NCI-H526 (cell line): Measurements from ENCODE around the gene FAM78A.
"Not testable (repeated sequence)": the region's sequence is repeated elsewhere in the genome, so short reads cannot be mapped to it uniquely, and the experiment has no call there.

Experiments used
- DNase-seq, 2 experiments: peaks; one replicate each; lab custom pipeline; 2025; lab: John Stamatoyannopoulos, UW

Gene FAM78A

DNA sequence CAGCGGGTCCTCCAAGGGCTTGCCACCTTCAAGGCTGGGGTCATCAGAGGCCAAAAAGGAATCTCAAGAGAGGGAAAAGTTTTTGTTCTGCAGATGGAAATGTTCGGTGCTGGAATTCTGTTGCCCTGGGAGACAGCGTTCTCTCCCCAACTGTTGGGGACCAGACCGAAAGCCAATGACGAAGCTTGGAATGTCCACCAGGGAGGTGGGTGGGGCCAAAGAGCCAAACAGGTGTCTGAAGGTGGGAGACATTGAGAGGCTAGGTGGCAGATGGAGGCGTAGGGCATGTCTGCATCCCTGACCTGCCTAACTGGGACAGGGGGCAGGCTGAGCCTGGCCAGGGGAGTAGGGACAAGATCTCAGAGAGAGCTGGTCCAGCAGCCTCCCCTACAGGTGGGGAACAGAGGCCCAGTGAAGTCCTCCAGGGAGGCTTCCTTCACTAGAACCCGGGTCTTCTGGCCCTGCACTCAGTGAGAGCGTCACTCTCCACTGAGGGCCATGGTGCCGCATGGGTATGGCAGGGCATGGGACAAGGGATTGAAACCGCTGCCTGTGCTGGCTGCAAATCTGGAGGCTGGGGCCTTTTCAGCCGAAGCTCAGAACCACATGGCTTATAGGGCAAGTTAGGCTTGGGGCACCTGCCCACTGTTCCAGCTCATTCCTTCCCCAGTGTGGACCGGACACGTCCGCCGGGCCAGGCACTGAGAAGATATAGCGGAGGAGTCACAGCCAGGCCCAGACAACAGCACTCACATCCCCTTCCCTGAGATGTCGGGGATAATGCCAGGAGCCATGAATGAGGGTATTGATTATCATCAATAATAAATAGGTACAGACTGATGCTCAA, 5.0 kb upstream of the FAM78A start:
- DNase-seq, result no peak

DNA sequence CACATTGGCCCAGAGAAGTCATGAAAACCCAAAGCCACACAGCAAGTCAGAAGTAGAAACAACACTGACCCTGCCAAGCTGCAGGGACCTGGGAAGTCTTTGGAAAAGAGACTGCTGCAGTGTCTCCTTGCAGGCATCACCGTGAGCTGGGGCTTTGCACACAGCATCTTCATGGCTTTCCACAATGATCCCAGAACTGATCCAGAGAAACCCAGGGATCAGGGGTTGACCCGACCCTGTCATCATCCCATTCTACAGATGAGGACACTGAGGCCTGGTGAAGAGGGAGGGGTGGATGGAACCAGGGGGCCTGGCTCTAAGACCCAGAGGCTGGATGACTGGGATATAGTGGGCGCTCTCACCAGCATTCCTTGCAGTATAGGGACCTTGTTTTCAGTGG, 4.3 kb upstream of the FAM78A start:
- DNase-seq, result no peak

DNA sequence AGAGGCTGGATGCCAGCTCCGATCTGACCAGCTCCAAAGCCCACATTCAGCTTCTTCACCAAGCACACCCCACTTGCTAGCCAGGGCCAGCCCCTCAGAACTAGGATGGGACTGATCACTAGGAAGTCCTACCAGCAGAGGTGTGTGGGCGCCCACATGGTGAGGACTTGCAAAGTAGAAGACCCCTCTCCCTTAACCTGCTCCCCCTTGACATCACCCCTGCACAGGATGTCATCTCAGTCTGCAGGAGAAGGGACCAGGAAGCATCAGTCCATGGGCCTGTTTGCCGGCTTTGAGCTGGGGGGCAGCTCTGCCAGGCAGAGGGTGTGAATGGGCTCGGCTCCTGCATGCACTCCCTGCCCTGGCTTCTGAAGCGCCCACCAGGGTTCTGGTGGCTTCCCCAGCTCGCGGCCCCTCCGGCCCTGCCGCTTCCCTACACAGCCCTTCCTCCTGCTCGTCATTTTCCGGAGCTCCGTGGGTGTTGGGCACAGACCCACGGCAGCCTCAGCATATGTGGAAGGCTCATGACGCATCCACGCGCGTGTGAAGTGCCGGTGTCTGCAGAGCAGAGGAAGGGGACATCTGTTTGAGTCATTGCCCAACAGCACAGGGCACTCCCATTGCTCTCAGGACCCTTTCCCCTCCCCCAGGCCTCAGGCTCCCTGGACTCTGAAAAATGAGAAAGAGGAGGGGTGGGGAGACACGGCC, 3.7 kb upstream of the FAM78A start:
- no peak for DNase-seq

DNA sequence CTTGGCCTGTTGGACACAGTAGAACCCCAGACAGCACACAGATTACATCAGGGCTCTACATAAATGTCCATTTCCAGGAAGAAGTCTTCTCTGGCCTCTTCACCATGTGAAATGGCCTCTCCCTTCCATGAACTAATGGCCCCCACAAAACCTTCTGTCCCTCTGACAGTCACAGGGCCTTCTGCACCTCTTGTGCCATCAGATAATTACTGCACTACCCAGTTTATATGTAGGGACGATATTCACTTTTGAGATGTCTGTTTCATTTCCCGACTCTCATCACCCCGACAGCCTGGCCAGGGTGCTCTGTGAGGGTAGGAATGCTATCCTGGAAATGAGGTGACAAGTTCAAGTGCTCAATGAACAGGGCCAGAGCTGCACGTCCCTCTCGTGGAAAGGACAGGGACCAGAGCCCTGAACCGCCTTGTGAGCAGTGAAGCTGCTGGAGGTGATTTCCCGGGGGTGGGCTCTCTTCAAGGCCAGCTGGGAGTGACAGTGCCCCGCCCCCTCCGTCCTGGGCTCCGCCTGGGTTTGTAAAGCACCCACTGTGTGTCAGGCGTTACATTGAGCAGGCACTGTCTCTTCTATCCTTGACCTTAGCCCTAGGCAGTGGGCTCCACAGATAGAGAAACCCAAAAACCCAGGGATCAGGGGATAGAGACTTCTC, 3.0 kb upstream of the FAM78A start:
- DNase-seq, result no peak

DNA sequence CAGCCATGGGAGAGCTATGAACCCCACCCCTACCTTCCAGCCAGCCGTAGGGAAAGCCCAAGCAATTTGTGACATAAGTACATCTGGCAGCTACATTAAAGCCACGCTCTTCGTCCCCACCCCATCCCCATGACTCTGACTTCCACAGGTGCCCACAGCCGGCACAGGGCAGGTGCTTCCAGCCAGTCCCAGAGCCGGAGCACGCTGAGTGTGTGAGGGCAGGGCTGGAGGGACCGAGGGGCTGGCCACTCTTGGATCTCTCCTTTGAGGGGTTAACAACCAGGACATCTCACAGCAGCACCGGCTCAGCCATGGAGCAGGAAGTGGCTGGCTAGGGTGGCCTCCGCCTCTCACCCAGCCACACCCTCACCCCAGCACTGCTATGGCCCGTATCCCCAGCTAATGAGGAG, 2.4 kb upstream of the FAM78A start:
- DNase-seq, result no peak

DNA sequence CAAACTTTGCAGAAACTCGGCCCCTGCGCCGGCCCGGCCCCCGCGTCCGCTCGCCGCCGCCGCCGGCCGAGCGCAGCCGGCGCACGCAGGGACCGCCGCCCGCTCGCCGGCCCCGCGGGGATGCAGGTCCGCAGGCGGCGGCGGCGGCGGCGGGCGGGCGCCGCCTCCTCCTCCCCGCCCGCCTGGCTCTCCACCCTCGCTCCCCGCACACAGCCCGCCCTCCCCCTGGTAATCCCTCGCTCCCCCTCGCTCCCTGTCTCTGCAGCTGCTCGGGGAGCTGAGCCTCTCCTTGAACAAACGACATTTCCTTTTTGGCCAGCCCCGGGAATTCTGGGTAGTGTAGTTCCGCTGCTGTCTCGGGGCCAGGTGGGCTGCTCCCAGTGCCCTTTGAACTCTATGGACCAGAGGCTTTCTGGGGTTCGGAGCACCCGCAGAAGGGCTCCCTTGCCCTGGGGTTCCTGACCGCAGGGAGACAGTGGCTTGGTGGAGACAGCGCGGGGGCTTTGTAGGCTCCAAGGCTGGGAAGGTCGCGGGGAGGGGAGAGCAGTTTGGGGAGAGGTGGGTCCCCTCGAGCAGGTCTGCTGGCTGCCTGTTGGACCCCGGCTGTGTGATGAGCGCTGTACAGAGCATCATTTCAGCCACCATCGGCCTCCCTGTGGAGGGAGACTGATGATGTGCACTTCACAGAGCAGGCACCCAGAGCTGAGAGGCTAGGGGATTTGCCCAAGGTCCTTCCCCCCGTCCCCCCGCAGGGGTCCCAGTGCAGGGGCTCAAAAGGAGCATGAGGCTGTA, 1.8 kb upstream of the FAM78A start:
- peak; percentile 32 to 82 for DNase-seq

DNA sequence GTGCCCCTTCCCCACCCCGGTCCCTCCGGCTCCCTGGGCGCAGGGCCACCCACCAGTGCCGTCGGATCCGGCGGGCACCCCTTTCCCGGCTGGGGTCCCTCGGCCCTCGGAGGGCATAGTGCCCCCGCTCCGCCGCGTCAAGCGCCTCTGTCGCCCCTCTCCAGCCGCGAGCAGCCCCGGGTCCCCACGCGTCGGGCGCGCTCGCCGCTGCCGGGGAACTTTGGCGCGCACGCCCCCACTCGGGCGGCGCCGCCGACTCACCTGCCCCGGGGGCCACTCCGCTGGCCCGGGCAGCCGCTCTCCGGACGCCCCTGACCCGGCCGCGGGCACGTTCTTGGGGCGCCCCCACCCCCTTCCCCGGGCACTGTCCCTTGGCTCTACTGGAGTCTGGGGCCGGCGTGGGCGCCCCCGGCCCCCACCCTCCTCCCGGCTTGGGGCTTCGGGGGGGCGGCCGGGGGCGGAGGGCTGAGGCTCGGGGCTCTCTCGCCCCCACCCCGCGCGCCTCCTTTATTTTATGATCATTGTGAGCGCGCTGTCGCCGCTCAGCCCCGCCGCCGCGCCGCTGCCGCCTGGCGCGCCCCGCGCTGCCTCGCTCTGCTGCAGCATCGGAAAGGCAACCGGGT, 1.1 kb upstream of the FAM78A start:
- no peak for DNase-seq

DNA sequence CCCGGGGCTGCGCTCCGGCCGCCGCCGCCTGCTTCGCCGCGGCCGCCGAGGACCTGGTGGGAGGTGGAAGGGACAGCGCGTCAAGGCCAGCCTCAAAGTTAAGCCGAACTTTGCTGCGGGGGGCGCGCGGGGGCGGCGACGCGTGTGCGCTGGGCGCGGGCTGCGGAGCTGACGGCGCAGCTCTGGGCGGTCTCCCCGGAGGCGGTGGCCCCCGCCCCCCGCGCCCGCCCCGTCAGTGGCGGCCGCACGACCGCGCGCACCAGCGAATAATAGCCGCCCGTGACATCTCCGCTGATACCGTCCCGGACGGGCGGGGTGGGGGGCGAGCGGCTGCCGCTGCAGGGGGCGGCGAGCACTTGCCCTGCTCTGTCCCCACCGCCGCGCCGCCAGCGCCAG, 579 bp upstream of the FAM78A start:
- DNase-seq, result no peak

DNA sequence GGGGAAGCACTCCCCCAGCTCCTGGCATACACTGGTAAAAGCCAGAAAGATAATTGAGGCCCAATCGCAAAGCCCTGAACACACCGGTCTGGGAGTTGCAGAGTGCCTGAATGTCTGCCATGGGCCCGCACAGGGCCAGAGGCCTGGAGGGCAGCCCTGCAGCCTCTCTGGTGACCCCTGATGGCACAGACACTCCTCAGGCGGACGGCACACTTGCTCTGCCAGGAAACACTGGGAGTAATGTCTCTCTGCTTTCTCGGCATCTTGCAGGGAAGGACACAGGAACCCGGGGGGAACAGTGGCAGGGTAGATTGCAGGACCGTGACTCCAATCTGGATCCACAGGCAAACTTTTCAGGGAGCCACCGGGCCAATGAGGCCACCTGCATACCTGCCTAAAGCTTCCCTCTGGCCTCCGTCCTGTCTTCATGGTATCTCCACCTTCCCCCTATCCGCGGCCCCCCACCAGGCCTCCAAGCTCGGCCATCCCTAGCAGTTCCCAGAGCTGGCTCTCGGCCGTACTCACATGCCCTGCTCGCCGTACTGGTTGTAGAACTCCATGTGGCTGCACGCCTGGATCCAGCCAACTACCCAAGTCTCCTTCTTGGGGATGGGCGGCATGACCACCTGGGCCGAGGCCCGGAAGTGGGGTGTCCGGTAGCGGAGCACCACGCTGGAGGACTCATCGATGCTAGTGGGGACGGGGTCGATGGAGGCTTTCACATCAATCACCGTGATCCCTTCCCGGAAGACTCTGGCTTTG, 797 bp downstream of the FAM78A start:
- DNase-seq, result no peak

DNA sequence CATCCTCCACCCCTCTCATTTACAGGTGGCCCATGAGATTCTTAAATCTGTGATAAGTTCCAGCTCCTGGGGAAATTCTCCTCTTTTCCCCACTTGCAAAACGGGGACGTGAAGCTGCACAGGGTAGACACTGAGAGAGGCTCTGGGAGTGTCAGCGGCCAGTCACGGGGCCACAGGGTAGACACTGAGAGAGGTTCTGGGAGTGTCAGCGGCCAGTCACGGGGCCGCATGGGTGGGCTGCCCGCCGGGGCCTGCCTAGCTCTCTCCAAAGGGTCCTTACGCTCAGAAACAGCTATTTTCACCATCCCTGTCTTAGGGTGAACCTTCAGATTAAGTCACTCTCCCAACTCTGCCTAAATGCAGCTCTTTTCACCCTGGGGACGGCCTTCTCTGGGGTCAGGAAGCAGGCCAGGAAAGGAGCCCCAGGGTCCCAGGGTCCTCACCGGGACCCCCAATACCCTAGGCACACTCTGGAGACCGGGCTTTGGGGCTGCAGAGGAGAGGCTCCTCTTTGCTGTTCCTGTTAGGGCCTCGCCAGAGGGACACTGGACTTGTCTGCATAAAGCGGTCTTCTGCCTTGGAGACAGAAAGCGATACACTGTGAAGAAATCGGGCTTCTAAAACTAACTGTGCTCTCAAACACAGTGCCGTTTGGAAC, 1.5 kb downstream of the FAM78A start:
- no peak for DNase-seq

DNA sequence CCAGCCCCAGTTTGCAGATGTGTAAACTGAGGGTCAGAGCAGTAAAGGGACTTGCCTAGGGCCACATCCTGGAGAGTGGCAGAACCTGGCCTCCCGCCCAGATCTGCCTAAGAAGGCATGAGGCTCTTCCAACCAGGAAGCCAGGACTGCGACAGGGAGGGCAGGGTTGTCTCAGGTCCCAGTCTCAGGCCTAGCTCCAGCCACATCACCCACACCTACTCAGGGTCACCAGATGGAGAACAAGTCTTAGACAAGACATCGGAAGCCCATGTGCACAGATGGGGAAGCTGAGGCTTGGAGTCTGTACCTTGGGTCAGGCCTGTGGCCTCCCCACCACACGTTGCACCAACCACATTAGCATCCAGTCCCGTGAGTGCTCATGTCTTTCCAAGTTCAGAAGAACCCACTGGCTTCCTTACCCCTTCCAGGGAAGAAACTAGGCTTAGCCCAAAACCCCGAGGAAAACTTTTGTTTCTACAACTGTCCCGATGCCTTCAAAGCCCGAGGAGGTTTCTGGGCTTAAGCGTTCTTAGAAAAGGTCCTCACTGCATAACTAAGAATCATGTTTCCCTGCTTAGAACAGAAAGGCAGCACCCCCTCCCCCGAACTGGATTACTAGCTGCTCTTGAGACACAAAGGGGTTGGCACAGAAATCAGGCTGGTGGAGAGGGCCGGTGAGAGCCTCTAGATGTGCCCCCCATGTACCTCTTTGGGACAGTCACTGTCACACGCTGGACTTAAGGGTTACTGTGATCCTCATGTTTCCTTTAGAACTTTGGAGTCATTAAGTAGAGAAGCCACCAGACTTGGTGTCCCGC, 2.2 kb downstream of the FAM78A start:
- no peak for DNase-seq

DNA sequence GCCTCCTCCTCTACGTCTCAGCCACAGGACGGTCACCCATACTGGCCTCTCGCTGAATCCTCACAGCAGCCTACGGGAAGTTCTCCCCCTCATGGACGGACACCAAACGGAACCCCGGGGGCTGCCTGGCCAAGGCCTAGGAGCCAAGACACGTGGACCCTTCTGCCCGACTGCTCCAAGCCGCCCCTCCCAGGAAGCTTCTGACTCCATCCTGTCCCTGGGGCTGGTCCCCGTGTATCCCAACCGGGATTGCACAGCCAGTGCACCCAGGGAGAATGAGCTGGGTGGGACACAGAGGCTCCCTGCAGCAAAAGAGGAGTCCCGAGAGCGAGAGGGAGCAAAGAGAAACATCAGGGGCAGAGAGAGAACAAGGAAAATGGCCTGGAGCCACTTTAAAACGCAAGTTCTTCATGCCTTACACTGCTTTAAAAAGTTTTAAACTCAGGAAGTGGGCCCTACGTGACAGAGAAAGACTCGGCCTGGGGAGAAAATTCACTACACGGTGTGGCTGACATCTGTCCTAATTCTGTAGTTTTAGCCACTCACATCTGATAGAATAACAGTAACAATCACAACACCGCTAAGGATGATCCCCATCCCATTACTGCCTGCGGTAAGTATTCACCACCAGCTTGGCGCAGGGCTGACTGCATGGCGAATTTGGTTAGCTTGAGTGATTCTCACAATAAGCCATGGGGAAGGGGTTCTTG, 3.0 kb downstream of the FAM78A start:
- DNase-seq, result no peak

DNA sequence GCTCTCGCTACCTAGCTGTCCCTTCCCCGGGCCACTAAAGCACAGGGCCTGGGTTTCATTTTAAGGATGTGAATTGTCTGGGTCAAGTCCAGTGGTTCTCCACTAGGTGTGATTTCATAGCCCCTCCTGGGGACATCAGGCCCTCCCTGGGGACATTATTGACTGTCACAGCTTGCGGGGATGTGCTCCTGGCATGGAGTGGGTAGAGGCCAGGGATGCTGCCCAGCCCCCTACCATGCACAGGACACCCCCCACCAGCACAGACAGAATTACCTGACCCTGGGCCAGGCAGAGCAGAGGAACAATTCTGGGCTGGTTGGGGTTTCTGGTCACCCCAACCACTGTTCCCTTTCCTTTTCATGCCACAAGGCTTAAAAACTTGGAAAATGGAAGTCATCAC, 4.1 kb downstream of the FAM78A start:
- no peak for DNase-seq

DNA sequence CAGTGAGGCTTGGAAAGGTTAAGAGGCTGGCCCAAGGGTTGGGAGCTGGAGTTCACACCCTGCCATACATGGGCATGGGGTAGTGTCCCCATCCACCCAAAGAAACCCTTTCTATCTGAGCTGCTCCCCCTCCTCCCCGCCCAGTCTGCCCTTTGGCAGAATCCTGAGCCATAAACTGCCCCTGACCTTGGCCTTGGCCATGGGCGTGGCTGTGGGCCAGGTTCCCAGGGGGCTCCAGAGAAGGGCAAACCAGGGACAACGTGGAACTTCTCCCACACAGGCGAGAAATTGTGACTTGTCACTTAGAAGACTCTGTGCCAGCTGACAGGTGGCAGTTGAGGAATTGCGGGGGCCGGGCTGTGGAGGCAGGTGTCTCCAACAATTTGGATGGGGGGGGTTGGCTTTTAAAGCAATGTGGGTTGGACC, 4.8 kb downstream of the FAM78A start:
- DNase-seq, result no peak

DNA sequence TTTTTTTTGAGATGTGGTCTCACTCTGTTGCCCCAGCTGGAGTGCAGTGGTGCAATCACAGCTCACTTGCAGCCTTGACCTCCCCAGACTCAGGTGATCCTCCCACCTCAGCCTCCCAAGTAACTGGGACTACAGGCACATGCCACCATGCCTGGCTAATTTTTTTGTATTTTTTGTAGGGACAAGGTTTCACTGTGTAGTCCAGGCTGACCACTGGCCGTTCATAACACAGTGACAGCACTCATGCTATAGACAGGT, 5.4 kb downstream of the FAM78A start:
- not testable (repeated sequence) for DNase-seq

DNA sequence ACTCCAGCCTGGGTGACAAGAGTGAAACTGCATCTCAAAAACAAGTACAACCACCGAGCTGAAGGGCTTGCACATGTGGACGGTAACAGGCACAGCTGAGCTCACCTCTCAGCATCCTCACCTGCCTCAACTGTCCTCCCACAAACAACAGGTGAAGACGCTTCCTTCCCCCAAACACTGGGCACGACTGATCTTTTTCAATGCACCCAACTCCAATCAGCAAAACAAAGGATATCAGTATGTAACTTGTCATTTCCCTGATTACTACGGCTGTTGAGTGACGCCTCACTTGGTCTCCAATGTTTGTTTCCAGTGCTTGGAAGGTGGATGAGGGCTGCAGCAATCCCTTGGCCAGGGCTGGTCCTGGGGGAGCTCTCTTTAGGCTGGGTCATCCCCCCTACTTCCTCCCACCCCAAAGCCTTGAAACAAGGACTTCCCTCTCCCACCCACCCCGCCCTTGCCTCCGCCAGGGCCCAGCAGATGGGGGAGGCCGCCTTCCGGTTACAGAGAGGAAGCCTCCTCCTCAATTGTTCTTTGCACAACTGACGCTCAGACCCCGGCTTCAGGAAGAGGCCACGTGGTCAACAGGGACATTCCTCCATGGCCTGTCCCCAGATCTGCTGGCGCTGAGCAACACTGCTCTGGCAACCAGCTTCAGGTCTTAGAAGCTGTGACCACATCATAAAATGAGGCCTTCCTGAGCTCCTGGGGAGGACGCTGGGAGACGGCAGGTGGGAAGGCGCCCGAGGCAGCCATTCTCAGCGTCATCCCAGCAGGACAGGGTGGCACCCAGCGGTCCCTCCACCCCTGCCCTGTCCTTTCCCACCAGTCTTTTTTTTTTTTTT, 5.9 kb downstream of the FAM78A start:
- no peak for DNase-seq

DNA sequence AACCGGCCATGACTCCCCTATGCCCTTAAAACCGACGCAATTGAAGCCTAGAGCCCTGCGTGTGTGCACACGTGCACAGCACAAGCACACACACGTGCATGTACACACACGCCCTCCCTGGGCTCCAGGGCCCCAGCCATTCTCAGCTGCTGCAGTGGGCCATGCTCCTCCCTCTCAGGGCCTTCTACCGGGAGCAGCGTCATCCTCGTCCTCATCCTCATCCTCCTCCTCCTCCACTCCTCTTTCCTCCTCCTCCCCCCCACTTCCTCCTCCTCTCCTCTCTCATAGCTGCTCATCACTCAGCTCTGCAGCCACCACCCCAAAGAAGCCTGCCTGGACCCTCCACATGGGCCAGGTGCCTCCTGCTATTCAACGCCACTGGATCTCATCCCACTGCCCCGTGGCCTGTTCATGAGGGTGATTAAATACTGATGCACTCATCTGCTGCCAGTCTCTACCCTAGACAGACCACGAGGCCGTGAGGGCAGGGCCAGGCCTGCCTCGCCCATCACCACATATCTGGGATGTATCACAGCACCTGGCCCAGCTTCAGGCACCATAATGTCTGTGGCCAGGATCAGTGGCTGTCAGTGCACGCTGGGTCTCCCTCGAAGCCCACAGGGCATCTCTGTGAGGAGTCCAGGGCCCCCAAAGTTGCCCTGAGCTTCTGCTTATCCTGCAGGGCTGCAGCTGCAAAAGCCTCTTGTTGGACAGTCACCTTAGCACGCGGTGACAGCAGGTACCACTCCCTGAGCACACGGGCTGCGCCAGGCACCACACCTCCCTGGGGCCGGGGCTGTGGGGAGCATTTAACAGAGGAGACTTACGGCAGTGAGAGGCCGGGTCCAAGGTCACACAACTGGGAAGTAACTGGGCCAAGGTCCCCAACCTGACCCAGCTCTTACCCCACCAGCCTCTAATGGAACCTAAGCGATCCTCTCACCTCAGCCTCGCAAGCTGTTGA, 9.8 kb downstream of the FAM78A start:
- no peak for DNase-seq
